ENCODE data around the gene PDE6G. TPM values are rescaled to one million over a fixed set of nuclear protein-coding genes. Genes with fewer than 3 reads are reported as not detected.
A peak's percentile ranks its signal among the peaks of the same experiment; 100 is the strongest.

The PDE6G gene
- total RNA-seq, 4 donors from 2014 or later, result not detected

GRCh38 chr17:81686614-81687013 is 30.3 kb upstream of the PDE6G start:
- intact Hi-C loops (cut with DNase I), result no loop called here
- peaks cover 36 to 69% (median 37%) of the 10 kb centered on the region in 3 donors for H3K4me1 ChIP-seq
- no peaks in the 10 kb centered on the region for H3K27me3 ChIP-seq
- H3K4me3 ChIP-seq, result no peak overlapping the region
- WGBS, 2 donors, result 98% methylated on average over 11 of the region's 20 CpGs; no CpG with 5 or more reads in 1 of the 2 donors
- peaks cover 51 to 66% (median 54%) of the 10 kb centered on the region in 3 donors for H3K36me3 ChIP-seq
- no peak for DNase-seq
- TF ChIP-seq POLR2A (IDR thresholded peaks at IDR 0.05) (no peak), CTCF (IDR thresholded peaks at IDR 0.05) (no peak)
- no peaks in the 10 kb centered on the region for H3K9me3 ChIP-seq
- H3K27ac ChIP-seq, result no peak overlapping the region

DNA sequence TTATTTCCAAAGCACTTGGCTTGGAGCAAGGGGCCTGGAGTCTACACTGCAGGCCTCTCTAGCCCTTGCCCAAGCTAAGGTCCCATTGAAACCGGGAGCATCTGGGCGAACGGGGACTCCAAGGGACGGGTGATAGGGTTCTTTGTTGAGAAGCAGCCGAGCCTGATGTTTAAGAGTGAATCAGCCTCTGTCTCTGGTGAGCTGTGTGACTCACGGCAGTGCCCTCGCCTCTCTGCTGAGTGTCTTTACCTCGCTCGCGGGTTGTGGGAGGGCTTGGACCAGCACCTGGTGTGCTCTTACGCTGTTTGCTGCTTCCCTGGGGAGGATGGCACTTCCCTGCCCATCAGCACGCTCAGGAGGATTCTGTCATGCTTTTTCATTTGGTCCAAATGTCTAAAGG is 28.8 kb upstream of the PDE6G start:
- Histone ChIP-seq H3K4me3 (peak overlapping the region; percentile 85 to 97 (median 95)), H3K36me3 (peaks cover 37 to 66% (median 39%) of the 10 kb centered on the region in 3 donors), H3K27ac (peak overlapping the region; percentile 85 to 98 (median 94)), H3K9me3 (no peaks in the 10 kb centered on the region), H3K4me1 (peaks cover 36 to 71% (median 37%) of the 10 kb centered on the region in 3 donors), H3K27me3 (no peaks in the 10 kb centered on the region)
- TF ChIP-seq CTCF (IDR thresholded peaks at IDR 0.05) (no peak), POLR2A (IDR thresholded peaks at IDR 0.05) (no peak)
- 60% methylated on average over 1 of the region's 12 CpGs; no CpG with 5 or more reads in 1 of the 2 donors for WGBS, 2 donors
- DNase-seq, result no peak
- intact Hi-C loops (cut with DNase I), result no loop called here

DNA sequence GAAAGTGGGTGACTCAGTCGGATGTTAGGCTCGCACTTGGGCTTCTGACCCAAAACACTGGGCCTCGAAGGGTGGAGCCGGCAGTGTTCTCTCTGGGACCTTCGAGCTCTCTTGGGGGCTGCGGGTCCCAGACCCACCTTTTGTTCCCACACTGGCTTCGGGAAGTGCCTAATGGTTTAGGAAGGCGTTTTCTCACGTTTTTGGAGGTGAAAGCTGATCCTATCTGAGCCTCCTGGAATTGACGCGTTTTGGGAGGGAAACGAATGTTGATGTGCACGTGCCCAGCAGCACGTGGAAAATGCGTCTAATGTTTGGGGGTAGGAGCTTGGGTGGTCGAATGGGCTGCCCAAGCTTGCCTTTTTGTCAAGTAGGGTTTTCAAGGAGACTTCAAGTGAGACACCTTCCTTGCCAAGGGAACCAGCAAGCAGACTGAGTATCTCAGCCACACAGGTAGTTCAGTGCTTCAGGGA is 28.1 kb upstream of the PDE6G start:
- no peak for DNase-seq
- WGBS, 2 donors, result 0% methylated on average over 1 to 12 of the region's 16 CpGs

GRCh38 chr17:81683584-81684441 is 27.5 kb upstream of the PDE6G start, which contains the start of the genes ARL16 and HGS:
Gene ARL16, minus strand, starts transcription at chr17:81683797. Its CDS starts 44 bp downstream, at chr17:81683753.
Gene HGS, plus strand, starts transcription at chr17:81684011. Its CDS starts 56 bp downstream, at chr17:81684067.
- no peaks in the 10 kb centered on the region for H3K9me3 ChIP-seq
- H3K36me3 ChIP-seq, result peaks cover 27 to 58% (median 31%) of the 10 kb centered on the region in 3 donors
- TF ChIP-seq POLR2A (IDR thresholded peaks at IDR 0.05) (peak in 3 of 4 donors; percentile 21 to 85 (median 73)), CTCF (IDR thresholded peaks at IDR 0.05) (peak in 2 of 6 experiments; percentile 6 to 16)
- peak within 1 kb of the TSS; percentile 85 to 97 (median 95) for H3K4me3 ChIP-seq
- no peaks in the 10 kb centered on the region for H3K27me3 ChIP-seq
- intact Hi-C loops (cut with DNase I), result no loop called here
- DNase-seq, result peak; percentile 80
- WGBS, 2 donors, result 1% methylated on average over 10 of the region's 112 CpGs; no CpG with 5 or more reads in 1 of the 2 donors
- H3K4me1 ChIP-seq, result peaks cover 33 to 61% (median 37%) of the 10 kb centered on the region in 3 donors
- peak within 1 kb of the TSS; percentile 86 to 98 (median 94) for H3K27ac ChIP-seq

More for the DNA sequence above, 28.1 kb upstream of the PDE6G start:
- Histone ChIP-seq H3K27me3 (no peaks in the 10 kb centered on the region), H3K4me1 (peaks cover 36 to 67% (median 37%) of the 10 kb centered on the region in 3 donors), H3K36me3 (peaks cover 34 to 64% (median 37%) of the 10 kb centered on the region in 3 donors), H3K9me3 (no peaks in the 10 kb centered on the region), H3K4me3 (peak overlapping the region; percentile 85 to 97 (median 95)), H3K27ac (peak overlapping the region; percentile 85 to 98 (median 94))
- intact Hi-C loops (cut with DNase I), result no loop called here
- no peak for TF ChIP-seq POLR2A (IDR thresholded peaks at IDR 0.05)
- TF ChIP-seq CTCF (IDR thresholded peaks at IDR 0.05), result no peak

DNA sequence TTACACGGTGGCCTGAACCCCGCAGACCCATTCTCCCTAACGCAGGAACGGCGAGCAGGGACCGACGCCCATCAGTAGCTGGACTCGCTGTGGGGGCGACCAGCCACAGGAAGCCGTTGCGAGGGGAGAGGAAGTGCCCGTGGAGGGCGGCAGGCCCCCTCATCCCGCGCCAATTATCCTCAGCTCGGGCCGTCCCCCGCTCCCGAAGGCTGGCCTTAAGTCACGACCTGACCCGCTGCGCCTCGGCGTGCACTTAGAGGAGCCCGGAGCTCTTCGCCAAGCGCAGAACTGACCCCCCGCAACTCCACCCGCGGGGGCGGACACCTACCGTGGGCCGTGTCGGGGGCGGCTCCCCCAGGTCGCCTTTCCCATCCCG is 26.9 kb upstream of the PDE6G start:
- 0% methylated on average over 7 of the region's 37 CpGs; no CpG with 5 or more reads in 1 of the 2 donors for WGBS, 2 donors
- Histone ChIP-seq H3K27ac (peak overlapping the region; percentile 86 to 98 (median 94)), H3K9me3 (no peaks in the 10 kb centered on the region), H3K4me3 (peak overlapping the region; percentile 85 to 97 (median 95)), H3K36me3 (peaks cover 22 to 52% (median 25%) of the 10 kb centered on the region in 3 donors), H3K4me1 (peaks cover 27 to 55% (median 32%) of the 10 kb centered on the region in 3 donors), H3K27me3 (no peaks in the 10 kb centered on the region)
- intact Hi-C loops (cut with DNase I), result no loop called here
- no peak for DNase-seq
- no peak for TF ChIP-seq POLR2A (IDR thresholded peaks at IDR 0.05)
- TF ChIP-seq CTCF (IDR thresholded peaks at IDR 0.05), result no peak
